Subcutaneous adipose tissue (tissue), 4 donors: ENCODE measurements around the gene NCL. TPM values are rescaled to one million over a fixed set of nuclear protein-coding genes. Genes with fewer than 3 reads are reported as not detected.

ENCODE experiments used
- CTCF ChIP-seq: fragments of 450-650 bp; IDR thresholded peaks from one replicate; pipeline ENCODE4 v1.5.1; 2016; ENCODE audit warnings: low read depth, mild to moderate bottlenecking, control low read depth, antibody characterized with exemption, moderate library complexity
- total RNA-seq, 4 donors: library from RNA; depleted of rRNA; stranded (reverse); fragments of >200 nt; gene quantifications; one replicate each; pipeline ENCODE4 v1.1.0, GENCODE V29; 2016

The NCL gene
- total RNA-seq, 4 donors from 2014 or later: 136 to 247 (median 197) TPM

GRCh38 chr2:231425811-231426703, 38.2 kb downstream of the NCL start:
- no peak for TF ChIP-seq CTCF

GRCh38 chr2:231425291-231425810, 38.9 kb downstream of the NCL start:
- TF ChIP-seq CTCF: no peak

GRCh38 chr2:231423176-231423575, 41.1 kb downstream of the NCL start:
- no peak for TF ChIP-seq CTCF

- TF ChIP-seq CTCF: no peak
These were observed 42.2 kb downstream of the NCL start for GRCh38 chr2:231422056-231422455.

GRCh38 chr2:231421051-231421580, 43.2 kb downstream of the NCL start:
- TF ChIP-seq CTCF: no peak

- TF ChIP-seq CTCF: no peak
These were observed 45.3 kb downstream of the NCL start for GRCh38 chr2:231418820-231419640.

GRCh38 chr2:231415029-231415428, 49.3 kb downstream of the NCL start:
- no peak for TF ChIP-seq CTCF
